GM19455 (cell line): ENCODE measurements around the gene TMC8.
"Not testable (repeated sequence)": the region's sequence is repeated elsewhere in the genome, so short reads cannot be mapped to it uniquely, and the experiment has no call there.

ENCODE experiments used
- ATAC-seq: cut with Tn5 transposase; IDR thresholded peaks from one replicate; pipeline ENCODE4 v1.9.1; 2021; ENCODE audit not compliant: unreplicated experiment

Gene TMC8

DNA sequence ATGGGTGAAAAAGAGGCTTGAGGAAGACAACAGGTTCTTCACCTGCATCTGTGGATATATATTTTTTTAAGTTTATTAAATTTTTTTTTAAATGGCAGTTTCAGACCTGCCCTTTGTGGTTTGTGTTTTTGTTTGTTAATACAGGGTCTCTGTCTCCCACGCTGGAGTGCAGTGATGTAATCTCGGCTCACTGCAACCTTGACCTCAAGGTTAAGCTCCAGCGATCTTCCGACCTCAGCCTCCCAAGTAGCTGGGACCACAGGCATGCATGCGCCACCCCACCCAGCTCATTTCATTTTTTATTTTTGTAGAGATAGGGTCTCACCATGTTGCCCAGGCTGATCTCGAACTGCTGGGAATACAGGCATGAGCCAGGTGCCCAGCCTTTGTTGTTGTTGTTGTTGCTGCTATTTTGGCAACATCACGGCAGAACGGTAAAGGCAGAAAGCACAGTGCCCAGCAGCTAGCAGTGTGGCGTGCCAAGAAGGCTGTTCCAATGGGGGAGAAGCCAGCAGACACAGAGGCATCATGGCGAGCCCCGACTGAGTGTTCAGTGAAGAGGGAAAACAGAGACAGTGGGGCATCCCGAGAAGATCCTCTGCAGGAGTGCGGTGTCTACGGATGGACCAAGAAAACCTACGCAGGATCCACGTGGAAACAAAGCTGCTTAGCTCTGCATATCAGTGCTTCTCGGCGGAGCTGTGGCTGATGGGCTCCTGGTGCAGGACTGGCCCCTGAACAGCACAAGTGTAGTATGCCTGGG is 21.7 kb upstream of the TMC8 start:
- ATAC-seq = no peak

DNA sequence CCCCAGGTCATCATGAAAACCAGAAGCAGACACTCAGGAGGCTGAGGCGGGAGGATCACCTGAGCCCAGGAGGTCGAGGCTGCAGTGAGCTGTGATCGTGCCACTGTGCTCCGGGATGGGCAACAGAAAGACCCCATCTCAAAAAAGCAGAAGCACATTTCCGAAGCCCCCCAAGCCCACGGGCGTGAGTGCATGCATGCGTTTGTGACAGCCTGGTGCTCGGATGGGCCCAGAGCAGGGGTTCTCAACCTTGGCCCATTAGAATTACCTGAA is 21.1 kb upstream of the TMC8 start:
- ATAC-seq = no peak

GRCh38 chr17:78110363-78111015 is 20.1 kb upstream of the TMC8 start:
- no peak for ATAC-seq

DNA sequence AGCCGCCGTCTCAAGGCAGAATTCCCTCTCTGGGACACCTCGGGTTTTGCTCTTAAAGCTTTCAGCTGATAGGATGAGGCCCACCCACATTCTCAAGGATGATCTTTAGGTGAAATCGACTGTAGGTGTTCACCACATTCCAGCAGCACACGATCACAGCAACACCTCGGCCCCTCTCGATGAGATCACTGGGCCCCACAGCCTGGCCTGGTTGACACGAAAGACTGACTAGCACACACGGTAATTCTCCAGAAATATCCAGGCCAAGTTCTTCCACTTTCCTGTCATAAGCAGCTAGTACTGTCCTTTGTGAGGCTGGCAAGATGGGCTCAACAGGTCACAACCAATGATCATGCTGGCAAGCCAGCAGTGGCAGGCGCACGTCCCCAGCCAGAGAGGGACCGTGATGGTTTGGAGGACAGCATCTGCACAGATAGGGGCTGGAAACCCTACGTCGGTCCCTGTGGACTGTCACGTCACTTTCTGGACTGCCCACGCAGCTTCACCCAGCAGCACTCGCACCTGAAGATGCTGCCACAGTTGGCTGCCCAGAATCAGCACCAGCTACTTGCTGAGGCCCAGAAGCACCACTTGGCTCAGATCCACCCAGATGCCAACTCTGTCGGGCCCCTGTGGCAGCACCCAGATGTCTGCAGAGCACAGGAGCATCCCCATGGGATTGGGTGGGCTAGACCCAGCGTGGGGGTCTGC is 19.4 kb upstream of the TMC8 start:
- ATAC-seq = no peak

- no peak for ATAC-seq
Observed at GRCh38 chr17:78111727-78112517, 18.6 kb upstream of the TMC8 start.

GRCh38 chr17:78112518-78113471 is 17.8 kb upstream of the TMC8 start:
- ATAC-seq = no peak

- no peak for ATAC-seq
Observed at GRCh38 chr17:78113804-78114785, 16.5 kb upstream of the TMC8 start.

- ATAC-seq = no peak
Observed at GRCh38 chr17:78114831-78115723, 15.5 kb upstream of the TMC8 start.

DNA sequence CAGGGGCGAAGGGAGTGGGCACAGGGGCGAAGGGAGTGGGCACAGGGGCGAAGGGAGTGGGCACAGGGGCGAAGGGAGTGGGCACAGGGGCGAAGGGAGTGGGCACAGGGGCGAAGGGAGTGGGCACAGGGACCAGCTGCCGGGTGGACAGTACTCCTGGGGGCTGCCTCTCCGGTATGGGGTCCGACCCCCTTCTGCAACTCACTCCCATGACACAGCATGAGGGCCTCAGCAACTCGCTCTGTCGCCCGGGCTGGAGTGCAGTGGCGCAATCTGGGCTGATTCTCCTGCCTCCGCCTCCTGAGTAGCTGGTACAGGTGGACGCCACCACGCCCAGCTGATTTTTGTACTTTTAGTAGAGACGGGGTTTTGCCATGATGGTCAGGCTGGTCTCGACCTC is 14.8 kb upstream of the TMC8 start:
- not testable (repeated sequence) for ATAC-seq

GRCh38 chr17:78116411-78116810 is 14.2 kb upstream of the TMC8 start:
- ATAC-seq = no peak

GRCh38 chr17:78117027-78117981 is 13.3 kb upstream of the TMC8 start:
- ATAC-seq = no peak

- no peak for ATAC-seq
Observed at GRCh38 chr17:78118801-78119241, 11.8 kb upstream of the TMC8 start.

GRCh38 chr17:78120537-78120936 is 10.0 kb upstream of the TMC8 start:
- no peak for ATAC-seq

DNA sequence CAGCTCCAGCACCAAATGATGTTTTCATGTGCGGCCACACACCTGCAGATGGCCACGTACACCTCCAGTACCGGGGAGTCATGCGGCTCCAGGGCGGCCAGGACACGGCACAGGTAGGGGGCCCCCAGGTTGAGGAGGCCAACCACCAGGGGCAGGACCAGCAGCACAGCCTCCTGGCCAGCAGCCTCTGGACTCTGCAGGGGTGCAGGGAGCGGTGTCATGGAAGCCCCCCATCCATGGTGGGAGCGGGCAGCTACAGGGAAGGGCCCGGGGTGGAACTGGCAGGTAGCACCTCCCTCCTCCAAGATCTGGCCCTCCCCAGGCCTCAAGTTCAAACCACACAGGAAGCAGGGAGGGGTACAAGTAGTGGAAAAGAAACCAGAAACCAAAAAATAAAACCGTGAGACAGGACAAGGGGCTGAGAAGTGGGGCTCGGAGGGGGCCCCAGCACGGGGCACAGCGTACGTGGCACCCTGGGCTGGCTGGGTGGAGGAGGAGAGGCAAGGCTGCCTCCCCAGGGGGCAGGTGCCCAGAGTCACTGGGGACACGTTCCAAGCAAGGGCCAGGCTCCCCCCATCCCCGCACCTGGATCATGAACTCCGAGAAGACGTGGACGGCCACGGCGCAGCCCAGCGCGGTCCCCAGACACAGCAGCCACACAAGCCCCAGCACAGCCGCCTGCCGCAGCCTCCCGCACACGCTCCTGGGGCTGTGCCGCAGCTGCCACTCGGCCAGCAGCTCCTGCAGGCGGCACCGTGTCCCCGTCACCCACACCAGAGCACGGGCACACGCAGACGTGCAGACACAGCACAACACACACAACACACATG is 9.4 kb upstream of the TMC8 start:
- ATAC-seq = no peak

DNA sequence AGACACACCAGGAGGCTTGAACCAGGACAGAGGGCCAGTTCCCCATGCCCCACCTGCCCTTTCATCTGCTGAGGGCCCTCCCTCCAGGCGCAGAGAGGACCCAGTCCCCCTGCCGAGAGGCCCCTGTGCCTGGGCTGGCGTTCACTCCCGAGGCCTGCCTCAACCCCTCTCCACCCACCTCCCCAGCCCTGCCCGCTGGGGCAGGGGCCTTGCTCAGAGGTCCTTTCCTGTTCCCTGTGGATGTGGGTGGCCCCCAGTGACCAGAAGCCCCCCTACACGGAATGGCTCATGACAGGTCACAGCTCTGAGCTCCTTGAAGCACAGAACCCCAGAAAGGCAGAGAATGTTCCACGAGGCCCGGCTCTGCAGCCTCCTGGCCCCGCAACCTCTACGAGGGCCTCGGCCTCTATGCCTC is 8.8 kb upstream of the TMC8 start:
- no peak for ATAC-seq
